GM18517 (cell line): Measurements from ENCODE around the gene GNB4.

Experiments used
- ATAC-seq: cut with Tn5 transposase; IDR thresholded peaks from one replicate; pipeline ENCODE4 v1.9.1; 2021; ENCODE audit warnings: mild to moderate bottlenecking, moderate library complexity; ENCODE audit not compliant: unreplicated experiment

The GNB4 gene

DNA sequence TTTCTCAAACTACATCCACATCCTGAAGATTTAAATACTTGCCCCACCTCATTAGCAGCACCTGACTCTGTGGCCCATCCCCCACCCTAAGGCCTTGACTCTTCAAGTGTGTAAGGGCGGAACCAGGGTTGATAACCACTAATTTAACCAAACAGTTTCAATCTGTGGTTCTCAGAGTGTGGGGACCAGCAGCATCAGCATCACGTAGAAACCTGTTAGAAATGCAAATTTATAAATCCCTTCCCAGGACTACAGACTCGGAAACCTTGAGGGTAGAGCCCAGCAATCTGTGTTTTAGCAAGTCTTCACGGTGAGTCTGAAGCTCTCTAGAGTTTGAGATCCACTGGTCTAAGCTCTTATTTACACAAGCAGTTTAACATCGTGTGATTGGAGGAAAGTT, 12.4 kb downstream of the GNB4 start:
- ATAC-seq = peak; percentile 79

DNA sequence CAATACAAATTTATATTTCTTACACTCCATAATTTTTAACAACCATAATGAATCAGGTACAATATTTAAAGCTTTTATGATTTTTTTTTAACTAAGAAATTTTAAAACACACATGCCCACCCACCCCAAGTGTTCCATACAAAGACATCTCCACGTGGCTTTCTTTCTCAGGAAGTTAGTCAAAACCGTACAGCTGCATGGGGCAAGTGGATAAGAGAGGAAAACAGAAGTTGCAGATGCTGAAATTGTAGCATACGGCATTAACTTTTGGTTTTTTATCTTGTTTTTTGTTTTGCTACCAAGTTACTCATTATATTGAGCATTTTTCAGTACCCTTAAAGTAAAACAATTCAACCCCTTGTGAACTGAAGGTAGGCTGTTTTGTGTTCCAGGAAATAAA, 14.8 kb downstream of the GNB4 start:
- no peak for ATAC-seq

DNA sequence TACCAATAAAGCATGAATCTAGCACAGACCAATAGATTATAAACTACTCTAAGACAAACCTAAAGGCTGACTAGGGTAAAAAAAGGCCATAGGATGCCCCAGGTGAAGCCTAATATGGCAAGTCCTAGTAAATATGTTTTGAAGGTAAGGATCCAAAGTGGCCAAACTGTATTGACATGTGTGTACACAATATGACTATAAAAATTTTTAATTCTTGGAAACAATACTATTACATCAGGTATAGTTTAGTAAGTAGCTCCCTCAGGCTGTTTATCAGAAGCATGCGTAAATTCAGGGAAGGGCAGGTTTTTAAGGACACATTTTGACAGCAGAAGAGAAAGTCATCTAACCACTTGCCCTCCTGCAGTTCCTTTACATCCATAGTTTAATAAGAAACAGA, 18.8 kb downstream of the GNB4 start:
- ATAC-seq = peak; percentile 21

DNA sequence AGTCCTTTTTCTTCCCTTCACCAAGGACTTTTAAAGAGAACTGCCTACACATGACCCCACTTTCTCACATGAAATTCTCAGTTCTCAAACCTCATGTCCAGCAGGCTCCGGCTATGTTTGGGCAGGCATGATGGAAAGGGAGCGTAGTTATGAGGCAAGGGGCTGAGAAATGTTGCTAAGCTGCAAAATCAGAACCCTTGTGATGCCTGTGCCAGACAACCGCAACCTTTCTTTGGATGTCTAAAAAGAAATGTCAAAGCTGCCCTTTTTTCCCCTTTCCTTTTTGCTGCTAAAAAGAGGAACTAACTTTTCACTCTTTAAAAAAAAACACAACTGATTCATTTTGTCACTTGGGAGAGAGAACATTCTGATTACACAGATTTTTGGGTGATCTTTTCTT, 19.2 kb downstream of the GNB4 start:
- ATAC-seq = peak; percentile 62

DNA sequence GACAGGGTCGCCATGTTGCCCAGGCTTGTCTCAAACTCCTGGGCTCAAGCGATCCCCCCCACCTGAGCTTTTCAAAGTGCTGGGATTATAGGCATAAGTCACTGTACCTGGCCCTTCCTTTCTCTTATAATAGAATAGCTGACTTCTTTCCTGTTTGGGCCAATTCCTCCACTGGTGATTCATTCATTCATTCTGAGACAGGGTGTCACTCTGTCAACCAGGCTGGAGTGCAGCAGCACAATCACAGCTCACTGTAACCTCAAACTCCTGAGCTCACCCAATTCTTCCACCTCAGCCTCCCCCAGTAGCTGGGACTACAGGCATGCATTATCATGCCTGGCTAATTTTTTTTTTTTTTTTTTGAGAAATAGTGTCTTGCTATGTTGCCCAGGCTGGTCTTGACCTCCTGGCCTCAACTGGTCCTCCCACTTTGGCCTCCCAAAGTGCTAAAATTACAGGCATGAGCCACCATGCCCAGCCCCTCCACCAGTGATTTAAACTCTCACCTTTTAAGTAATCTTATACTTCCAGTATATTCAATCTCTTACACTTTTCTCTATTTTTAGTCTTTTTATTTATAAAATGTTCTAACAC, 20.9 kb downstream of the GNB4 start:
- ATAC-seq = no peak

DNA sequence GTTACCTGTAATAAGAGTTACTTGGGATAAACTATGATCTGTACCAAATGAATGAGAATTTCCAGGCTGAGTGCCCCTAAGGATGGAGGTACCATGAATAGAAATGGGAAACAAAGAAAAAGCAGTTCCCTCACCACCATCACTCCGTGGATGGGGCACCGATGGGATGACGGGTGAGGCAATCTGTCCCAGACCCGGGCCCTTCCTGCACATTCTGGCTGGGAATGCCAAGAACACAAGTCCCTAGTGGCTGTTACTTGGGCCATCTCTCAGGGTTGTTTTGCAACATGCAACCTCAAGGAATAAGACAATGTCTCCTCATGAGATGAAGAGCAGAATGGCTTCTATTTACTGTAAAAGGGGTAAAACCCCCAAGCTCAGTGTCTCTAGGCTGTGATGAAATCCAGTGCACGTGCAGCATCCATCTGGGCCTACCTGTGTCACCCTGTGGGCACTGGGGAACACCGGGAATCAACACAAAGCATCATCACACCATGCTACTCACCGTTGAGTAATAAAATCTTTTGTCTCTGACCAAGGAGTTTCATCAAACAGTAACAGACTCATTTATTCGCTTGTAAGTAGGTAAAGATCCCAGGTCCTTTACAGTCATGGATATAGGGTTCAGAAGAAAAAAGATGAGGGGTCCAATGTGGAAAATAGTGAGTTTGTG, 22.3 kb downstream of the GNB4 start:
- ATAC-seq = no peak

DNA sequence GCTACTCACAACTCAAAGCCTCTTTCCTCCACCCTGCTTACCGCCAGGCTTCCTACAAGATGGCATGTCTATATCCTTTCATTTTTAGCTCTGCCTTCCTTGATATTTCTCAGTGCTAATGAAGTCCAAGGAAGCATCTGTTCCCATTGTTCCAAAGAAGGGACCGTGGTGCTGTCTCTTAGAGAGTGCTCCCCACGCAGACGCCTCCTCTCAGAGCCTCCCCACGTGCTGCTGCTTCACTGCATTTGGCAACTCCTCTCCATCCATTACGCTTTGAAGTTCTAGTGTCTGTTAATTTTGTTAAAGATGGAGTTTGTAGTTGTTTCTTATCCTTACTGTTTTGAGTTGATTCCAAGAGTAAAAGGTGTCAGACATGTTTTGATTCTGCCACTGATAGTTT, 26.2 kb downstream of the GNB4 start:
- no peak for ATAC-seq

DNA sequence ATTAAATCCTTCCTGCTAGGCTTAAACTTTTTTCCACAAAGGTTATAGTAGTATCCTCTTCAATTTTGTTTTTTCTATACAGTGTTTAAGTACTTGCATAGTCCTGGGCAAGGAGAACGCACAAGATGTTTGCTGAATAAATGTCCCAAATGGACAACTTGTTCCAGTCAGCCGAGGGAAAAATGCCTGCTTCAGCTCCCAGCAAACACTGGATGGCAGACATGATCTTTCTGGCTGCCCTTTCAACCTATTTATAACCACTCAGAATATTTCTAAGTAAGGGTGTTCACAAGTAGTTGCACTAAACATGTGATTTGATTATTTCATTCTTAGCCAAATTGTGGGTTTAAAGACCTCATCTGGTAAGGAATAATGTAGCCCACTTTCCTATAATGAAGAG, 29.8 kb downstream of the GNB4 start:
- ATAC-seq = no peak

DNA sequence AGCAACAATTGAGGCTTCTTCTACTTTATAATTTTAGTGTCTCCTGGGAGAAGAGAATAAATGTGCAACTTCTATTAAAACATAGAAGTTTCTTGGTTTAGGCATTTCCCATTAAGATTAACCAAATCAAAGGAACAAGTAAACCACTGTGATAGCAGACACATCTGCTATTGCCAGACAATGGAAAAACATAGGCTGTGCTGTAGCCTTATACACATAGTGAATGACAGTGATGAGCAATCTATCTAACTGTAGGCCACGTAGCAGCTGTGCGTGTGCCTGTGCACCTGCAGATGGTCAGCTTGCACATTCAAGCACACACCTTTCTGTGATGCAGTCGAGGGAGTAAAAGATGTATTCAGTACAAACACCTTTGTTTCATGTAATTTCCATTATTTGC, 32.7 kb downstream of the GNB4 start:
- ATAC-seq = no peak

DNA sequence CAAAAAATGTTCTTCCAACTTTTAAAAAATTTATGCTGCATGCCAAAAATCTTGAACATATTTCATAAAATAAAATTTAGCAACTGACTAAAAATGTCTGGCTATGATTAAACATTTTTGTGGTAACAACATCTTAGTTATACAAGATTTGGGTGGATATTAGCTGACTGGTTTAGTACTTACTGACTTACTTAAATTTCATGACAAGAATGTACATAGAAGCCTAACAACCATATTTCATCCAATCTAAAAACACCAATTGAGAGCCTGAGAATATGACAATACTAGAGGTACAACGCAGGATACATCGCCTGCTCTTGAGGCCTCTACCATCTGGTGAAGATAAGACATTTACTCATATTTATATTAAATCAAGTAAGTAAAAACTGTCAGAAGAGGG, 34.6 kb downstream of the GNB4 start:
- ATAC-seq = no peak

DNA sequence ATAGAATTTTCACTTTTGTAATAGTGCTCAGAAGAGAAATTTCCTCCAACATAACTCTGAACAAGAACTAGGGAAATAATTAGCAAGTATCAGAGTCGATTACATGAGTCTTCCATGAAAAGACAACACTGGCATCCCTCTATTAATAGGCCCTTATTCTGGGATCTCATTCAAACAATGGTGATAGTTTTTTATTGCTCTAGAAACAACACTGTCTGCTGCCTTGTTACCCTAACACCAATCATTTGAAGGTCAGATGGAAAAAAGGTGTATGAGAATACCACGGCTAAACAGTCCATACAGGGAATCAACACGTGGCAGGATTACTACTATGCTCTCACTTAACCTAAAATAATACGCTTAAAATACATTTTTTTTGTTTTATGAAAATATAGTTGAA, 35.9 kb downstream of the GNB4 start:
- no peak for ATAC-seq

DNA sequence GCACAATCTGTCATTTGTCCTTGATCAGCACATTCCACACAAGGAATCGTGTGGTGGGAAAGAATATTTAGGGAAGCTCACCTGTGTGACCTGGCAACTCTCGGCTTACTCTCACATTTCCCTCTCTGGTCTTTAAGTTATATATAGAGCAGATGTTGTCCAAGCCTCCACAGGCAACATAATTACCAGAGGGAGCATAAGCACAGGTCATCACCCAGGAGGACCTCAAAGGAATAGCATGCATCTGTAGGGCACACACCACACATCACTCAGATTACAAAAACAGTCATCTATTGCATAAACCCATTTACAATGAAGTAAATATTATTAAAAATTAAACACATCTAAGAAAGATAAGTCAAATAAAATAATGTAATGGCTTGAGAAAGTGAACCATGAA, 36.5 kb downstream of the GNB4 start:
- no peak for ATAC-seq

DNA sequence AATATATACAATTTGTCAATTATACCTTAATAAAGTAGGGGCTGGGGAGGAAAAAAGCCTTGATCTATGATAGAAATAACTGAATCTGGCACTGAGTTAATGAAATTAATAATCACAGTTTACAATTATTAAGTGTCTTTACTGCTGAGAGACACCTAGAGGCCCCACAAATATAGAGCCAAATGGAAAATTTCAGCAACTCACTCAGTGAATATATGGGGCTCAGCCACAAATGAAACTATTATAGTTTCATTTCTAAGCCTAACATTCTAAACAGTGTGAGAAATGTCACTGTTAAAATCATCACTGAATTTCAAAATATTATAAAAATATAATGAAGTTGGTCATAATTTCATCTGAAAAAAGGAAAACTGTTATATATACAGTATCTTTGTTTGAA, 40.3 kb downstream of the GNB4 start:
- no peak for ATAC-seq

DNA sequence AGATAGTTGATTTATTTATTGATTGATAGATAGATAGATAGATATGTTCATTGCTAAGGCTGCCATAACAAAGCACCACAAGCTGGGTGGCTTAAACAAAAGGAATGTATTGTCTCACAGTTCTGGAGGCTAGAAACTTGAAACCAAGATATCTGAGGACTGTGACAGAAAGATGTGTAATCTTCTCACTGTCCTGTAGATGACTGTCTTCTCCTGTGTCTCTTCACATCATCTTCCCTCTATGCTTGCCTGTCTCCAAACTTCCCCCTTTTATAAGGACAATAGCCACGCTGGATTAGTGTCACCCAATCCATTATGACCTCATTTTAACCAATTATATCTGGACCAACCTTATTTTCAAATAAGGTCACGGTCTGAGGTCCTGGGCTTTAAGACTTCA, 40.9 kb downstream of the GNB4 start:
- no peak for ATAC-seq

DNA sequence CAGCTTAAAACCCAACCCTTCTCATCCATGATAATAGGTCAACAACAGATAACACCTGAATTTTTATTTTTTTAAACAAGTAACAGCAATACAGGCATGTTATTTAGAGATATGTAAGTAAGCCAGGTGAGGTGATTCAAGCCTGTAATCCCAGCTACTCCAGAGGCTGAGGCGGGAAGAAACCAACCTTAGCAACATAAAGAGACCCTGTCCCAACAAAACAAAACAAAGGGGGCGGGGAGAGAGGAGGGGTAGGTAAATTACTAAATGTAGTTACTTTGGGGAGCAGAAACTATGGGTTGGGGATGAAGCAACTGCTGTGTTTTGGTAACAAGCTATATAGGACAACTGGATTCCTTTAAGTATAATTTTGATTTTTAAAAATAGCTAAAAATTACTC, 47.0 kb downstream of the GNB4 start:
- ATAC-seq = no peak

DNA sequence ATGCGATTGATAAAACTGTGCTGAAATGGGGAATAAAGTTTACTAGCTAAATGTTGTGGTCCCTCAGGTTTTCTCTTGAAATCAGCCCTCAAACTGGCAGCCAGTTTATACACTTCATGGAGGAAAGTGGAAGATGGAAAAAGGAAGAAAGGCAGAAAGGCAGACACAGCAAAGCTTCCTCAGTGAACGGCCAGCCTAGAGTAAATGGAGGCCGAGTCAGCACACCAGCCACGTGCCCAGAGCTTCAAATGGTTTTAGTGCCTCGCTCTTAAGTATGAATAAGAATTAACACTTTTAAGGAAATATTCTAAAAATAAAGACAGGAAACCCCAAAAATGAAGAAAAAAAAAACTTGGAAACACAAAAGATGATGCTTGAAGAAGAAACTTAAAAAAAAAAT, 48.3 kb downstream of the GNB4 start:
- ATAC-seq = no peak

DNA sequence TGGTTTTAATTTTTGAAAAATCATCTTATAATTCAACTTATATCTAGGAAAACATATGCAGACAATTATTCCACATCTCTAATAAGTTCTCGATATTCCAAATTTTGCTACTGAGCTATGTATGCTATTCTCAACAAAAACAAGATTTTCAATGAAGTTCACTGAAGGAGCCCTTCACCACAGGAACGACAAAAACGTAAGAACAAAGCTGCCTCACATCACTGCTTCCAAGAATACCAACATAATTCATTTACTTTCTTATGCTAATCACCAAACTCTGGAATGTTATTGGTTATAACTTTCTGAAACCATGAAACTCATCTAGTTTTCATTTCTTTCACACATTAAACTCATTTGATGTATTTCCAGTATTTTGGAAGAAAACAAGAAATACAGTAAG, 49.7 kb downstream of the GNB4 start:
- no peak for ATAC-seq

DNA sequence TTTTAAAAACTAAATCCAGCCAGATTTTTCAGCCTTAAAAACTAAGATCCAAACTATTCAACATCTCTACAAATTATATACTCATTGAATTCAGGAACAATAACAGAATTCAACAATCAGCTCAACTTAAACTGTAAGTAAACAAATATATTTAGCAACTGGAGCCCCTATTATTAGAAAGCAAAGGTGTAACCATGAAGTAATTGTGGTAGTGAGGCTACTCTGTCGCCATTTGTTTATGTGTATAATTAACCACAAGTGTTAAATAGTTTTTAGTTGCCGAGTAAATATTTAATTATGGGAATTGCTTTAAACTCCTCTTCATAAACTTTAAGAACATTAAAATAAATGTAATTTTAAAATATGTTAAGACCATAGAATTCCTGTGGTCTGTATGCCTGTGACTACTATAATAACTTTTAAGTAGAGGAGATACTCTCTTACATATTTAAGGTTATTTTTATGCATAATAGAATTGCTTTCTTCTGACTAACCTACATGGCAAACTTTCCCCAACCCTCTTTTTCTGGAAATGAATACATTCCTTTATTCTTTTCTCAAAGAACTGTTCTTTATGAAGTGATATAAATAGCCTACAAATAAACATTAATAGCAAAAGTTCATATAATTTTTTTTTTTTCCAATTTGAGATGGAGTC, 52.6 kb downstream of the GNB4 start:
- no peak for ATAC-seq

DNA sequence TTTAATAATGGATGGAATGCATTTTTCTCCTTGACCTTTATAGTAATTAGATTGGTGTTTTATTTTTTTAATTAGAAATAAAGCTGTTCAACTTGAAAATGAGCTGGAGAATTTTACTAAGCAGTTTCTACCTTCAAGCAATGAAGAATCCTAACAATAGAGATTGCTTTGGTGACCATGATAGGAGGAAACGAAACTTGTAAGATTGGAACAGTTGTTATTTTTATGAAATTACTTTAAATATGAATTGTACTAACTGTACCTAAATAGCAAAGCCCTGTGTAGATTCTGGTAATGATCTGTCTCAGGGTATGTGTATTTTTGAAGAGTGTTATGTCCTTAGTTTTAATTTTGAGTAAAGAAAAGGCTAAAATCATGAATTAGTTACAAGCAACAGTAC, 59.4 kb downstream of the GNB4 start:
- ATAC-seq = no peak

DNA sequence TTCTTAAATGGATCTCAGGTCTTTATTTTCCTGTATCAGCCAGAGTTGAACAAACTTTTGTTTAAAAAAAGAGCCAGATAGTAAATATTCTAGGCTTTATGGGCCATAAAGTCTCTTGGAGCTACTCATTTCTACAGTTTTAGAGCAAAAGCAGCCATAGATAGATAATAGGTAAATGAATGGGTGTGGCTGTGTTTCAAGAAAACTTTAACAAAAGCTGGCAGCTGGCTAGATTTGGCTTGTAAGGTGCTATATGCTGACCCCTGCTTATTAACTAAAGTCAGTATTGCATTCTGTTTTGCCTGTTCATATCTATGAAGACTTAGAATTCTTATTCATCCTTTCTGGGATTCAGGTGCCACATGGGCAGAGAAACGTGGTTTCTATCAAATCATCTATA, 74.8 kb downstream of the GNB4 start:
- ATAC-seq = no peak

DNA sequence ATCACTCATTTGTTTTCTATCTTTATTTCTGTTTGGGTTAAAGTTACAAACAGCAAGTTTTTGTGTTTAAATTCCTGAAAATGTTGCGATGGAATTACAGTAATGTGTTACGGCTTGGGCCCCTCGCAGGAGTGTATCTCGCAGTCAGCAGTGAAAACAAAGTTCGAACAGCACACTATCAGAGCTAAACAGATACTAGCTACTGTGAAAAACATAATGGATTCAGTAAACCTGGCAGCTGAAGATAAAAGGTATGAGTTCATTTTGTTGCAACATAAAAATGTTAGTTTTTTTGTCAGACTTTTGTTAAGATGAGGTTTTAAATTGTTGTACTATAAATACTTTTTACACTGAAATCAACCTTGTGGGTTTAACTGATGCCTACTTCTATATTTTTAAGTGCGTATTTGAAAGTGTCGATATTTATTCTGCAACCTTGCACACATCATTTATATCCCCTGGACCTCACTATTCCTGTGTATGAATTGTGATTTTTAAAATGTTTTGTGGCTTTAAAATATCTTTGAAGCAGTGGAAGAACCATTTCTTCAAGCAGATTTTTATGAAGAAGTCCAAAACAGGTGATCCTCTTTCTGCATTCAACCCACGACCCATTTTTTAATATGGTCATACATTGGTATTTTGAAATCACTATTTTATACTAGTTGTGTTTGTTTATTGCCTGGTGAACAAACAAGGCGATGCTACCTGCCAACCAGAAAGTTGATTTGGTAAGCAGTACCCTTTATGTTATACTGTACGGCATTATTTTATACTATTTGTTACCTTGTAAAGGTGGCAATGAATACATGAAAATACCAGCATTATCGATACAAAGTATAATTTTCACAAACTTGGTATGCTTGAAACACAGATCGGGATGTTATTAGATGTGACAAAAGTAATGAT, 75.9 kb downstream of the GNB4 start:
- no peak for ATAC-seq

DNA sequence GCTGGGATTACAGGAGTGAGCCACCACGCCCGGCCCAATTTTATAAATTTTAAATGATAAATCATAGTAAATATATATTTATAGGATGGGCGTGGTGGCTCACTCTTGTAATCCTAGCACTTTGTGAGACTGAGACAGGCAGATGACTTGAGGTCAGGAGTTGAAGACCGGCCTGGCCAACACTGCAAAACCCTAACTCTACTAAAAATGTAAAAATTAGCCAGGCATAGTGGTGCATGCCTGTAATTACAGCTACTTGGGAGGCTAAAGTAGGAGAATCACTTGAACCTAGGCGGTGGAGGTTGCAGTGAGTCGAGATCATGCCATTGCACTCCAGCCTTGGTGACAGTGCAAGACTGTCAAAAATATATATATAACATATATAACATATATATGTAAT, 77.3 kb downstream of the GNB4 start:
- ATAC-seq = no peak
